CD4-positive, alpha-beta T cell treated with Interleukin-17A for 1 hour (primary cell): ENCODE results near the gene TMEM255A.

Source experiments
- DNase-seq: peaks from one replicate; pipeline ENCODE4 v3.0.0-alpha.2; 2020

Gene TMEM255A

GRCh38 chrX:120310861-120311726 is at the start of gene TMEM255A:
Gene TMEM255A (minus strand): TSS chrX:120311461. CDS start chrX:120311309, 152 bp downstream.
- DNase-seq = peak; percentile 14

GRCh38 chrX:120358737-120359456 is 47.6 kb upstream of the TMEM255A start:
- no peak for DNase-seq

- DNase-seq = no peak
These were observed 45.9 kb upstream of the TMEM255A start for GRCh38 chrX:120357186-120357585.

GRCh38 chrX:120356084-120356483 is 44.8 kb upstream of the TMEM255A start:
- no peak for DNase-seq

GRCh38 chrX:120350450-120351138 is 39.3 kb upstream of the TMEM255A start:
- no peak for DNase-seq

- DNase-seq = peak; percentile 27
These were observed 33.3 kb upstream of the TMEM255A start for GRCh38 chrX:120344566-120344965.

GRCh38 chrX:120336899-120337298 is 25.6 kb upstream of the TMEM255A start:
- DNase-seq = no peak

- DNase-seq = no peak
These were observed 24.0 kb upstream of the TMEM255A start for GRCh38 chrX:120335289-120335688.

GRCh38 chrX:120334603-120335002 is 23.3 kb upstream of the TMEM255A start:
- no peak for DNase-seq

GRCh38 chrX:120334151-120334550 is 22.9 kb upstream of the TMEM255A start:
- peak; percentile 20 for DNase-seq

- DNase-seq = no peak
These were observed 21.1 kb upstream of the TMEM255A start for GRCh38 chrX:120332394-120332793.

GRCh38 chrX:120331116-120331515 is 19.9 kb upstream of the TMEM255A start:
- DNase-seq = no peak

- DNase-seq = no peak
These were observed 10.4 kb upstream of the TMEM255A start for GRCh38 chrX:120321520-120322281.

GRCh38 chrX:120318411-120318810 is 7.2 kb upstream of the TMEM255A start:
- no peak for DNase-seq

- no peak for DNase-seq
These were observed 5.5 kb upstream of the TMEM255A start for GRCh38 chrX:120316587-120317283.

GRCh38 chrX:120315776-120316175 is 4.5 kb upstream of the TMEM255A start:
- DNase-seq = no peak

- no peak for DNase-seq
These were observed 434 bp upstream of the TMEM255A start for GRCh38 chrX:120311727-120312063.

- DNase-seq = peak; percentile 19
These were observed 1.2 kb downstream of the TMEM255A start for GRCh38 chrX:120309873-120310705.

GRCh38 chrX:120308959-120309872 is 2.0 kb downstream of the TMEM255A start:
- DNase-seq = peak; percentile 87

GRCh38 chrX:120308558-120308957 is 2.7 kb downstream of the TMEM255A start:
- DNase-seq = no peak
